Epithelial cell of esophagus (primary cell): ENCODE measurements around the gene DARS1.

ENCODE experiments used
- DNase-seq: peaks from one replicate; pipeline ENCODE4 v3.0.0; 2010; ENCODE audit warnings: low read depth
- H3K4me3 ChIP-seq: 2 replicates; pipeline ENCODE4 v1.5.1; 2011; ENCODE audit warnings: mild to moderate bottlenecking, low read length, control low read depth
- CTCF ChIP-seq: IDR thresholded peaks from 2 replicates; pipeline ENCODE4 v1.5.1; 2011; ENCODE audit warnings: low read depth, mild to moderate bottlenecking, low read length, control low read depth, inconsistent platforms; ENCODE audit not compliant: insufficient read depth; ENCODE audit errors: missing control alignments

DARS1 gene

GRCh38 chr2:135991861-135992260, 6.4 kb upstream of the DARS1 start:
- DNase-seq: peak; percentile 61
- H3K4me3 ChIP-seq: no peak overlapping the region
- no peak for TF ChIP-seq CTCF

GRCh38 chr2:135987441-135987840, 2.0 kb upstream of the DARS1 start:
- no peak overlapping the region for H3K4me3 ChIP-seq
- TF ChIP-seq CTCF: no peak
- DNase-seq: no peak

GRCh38 chr2:135986507-135986906, 1.1 kb upstream of the DARS1 start:
- no peak overlapping the region for H3K4me3 ChIP-seq
- TF ChIP-seq CTCF: no peak
- no peak for DNase-seq

GRCh38 chr2:135985826-135986393, 484 bp upstream of the DARS1 start:
- DNase-seq: no peak
- H3K4me3 ChIP-seq: peak overlapping the region; percentile 92
- TF ChIP-seq CTCF: no peak

GRCh38 chr2:135984199-135985017, 1.0 kb downstream of the DARS1 start:
- no peak for TF ChIP-seq CTCF
- peak overlapping the region; percentile 92 for H3K4me3 ChIP-seq
- no peak for DNase-seq

GRCh38 chr2:135980434-135981079, 4.9 kb downstream of the DARS1 start:
- H3K4me3 ChIP-seq: no peak overlapping the region
- no peak for TF ChIP-seq CTCF

More at GRCh38 chr2:135980434-135981079, 4.9 kb downstream of the DARS1 start:
- DNase-seq: no peak
